Progenitor cell of endocrine pancreas (in vitro differentiated cells): ENCODE results near the gene ACTL7A. TPM values are rescaled to one million over a fixed set of nuclear protein-coding genes. Genes with fewer than 3 reads are reported as not detected.
"Not testable (repeated sequence)": the region's sequence is repeated elsewhere in the genome, so short reads cannot be mapped to it uniquely, and the experiment has no call there.

Experiments
- DNase-seq: peaks from one replicate; pipeline ENCODE4 v3.0.0; 2021; ENCODE audit warnings: low spot score; ENCODE audit not compliant: unreplicated experiment
- H3K27ac Mint-ChIP-seq: 2 replicates; pipeline ENCODE4 v1.8.0; 2021; ENCODE audit warnings: mild to moderate bottlenecking, moderate library complexity, mixed read lengths
- H3K27me3 Mint-ChIP-seq: 2 replicates; pipeline ENCODE4 v1.8.0; 2021; ENCODE audit warnings: mixed read lengths
- H3K36me3 Mint-ChIP-seq: 2 replicates; pipeline ENCODE4 v1.8.0; 2022; ENCODE audit warnings: mixed read lengths; ENCODE audit not compliant: insufficient read depth
- H3K4me1 Mint-ChIP-seq: 2 replicates; pipeline ENCODE4 v1.8.0; 2021; ENCODE audit warnings: low read depth, mixed read lengths
- H3K4me3 Mint-ChIP-seq: 2 replicates; pipeline ENCODE4 v1.8.0; 2021; ENCODE audit warnings: low read depth, mild to moderate bottlenecking, moderate library complexity, mixed read lengths
- H3K9me3 Mint-ChIP-seq: 2 replicates; pipeline ENCODE4 v1.8.0; 2021; ENCODE audit warnings: low read depth, mixed read lengths
- total RNA-seq: library from RNA; stranded (reverse); gene quantifications from 2 replicates; pipeline ENCODE4 v1.2.1, GENCODE V29; 2021
- TF ChIP-seq, protein P1 (sequence below): fragments of 200-600 bp; sonication (generic); IDR thresholded peaks from one replicate; pipeline ENCODE4 v1.5.0; 2021; ENCODE audit warnings: antibody characterized with exemption, mild to moderate bottlenecking; ENCODE audit not compliant: unreplicated experiment

ACTL7A gene
- total RNA-seq, 1 donor from 2014 or later = not detected

- peaks cover 13% of the 10 kb centered on the region for H3K4me1 Mint-ChIP-seq
- H3K27me3 Mint-ChIP-seq = no peaks in the 10 kb centered on the region
- TF ChIP-seq, protein P1, sequence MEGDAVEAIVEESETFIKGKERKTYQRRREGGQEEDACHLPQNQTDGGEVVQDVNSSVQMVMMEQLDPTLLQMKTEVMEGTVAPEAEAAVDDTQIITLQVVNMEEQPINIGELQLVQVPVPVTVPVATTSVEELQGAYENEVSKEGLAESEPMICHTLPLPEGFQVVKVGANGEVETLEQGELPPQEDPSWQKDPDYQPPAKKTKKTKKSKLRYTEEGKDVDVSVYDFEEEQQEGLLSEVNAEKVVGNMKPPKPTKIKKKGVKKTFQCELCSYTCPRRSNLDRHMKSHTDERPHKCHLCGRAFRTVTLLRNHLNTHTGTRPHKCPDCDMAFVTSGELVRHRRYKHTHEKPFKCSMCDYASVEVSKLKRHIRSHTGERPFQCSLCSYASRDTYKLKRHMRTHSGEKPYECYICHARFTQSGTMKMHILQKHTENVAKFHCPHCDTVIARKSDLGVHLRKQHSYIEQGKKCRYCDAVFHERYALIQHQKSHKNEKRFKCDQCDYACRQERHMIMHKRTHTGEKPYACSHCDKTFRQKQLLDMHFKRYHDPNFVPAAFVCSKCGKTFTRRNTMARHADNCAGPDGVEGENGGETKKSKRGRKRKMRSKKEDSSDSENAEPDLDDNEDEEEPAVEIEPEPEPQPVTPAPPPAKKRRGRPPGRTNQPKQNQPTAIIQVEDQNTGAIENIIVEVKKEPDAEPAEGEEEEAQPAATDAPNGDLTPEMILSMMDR = no peak
- H3K9me3 Mint-ChIP-seq = no peaks in the 10 kb centered on the region
- peaks cover 47% of the 10 kb centered on the region for H3K36me3 Mint-ChIP-seq
- H3K4me3 Mint-ChIP-seq = no peak overlapping the region
- no peak overlapping the region for H3K27ac Mint-ChIP-seq
- DNase-seq = no peak
Measured at GRCh38 chr9:108897324-108898096, 35.4 kb downstream of the ACTL7A start.

GRCh38 chr9:108899023-108899695 lies 37.1 kb downstream of the ACTL7A start:
- H3K36me3 Mint-ChIP-seq = peaks cover 49% of the 10 kb centered on the region
- not testable (repeated sequence) for H3K4me3 Mint-ChIP-seq, H3K27ac Mint-ChIP-seq

GRCh38 chr9:108900176-108900575 lies 38.1 kb downstream of the ACTL7A start:
- DNase-seq = no peak
- H3K4me3 Mint-ChIP-seq = no peak overlapping the region
- peaks cover 49% of the 10 kb centered on the region for H3K36me3 Mint-ChIP-seq
- no peaks in the 10 kb centered on the region for H3K9me3 Mint-ChIP-seq
- peaks cover 4% of the 10 kb centered on the region for H3K4me1 Mint-ChIP-seq
- H3K27ac Mint-ChIP-seq = no peak overlapping the region
- H3K27me3 Mint-ChIP-seq = no peaks in the 10 kb centered on the region
- TF ChIP-seq, protein P1 = no peak

More at GRCh38 chr9:108899023-108899695, 37.1 kb downstream of the ACTL7A start:
- H3K9me3 Mint-ChIP-seq, H3K27me3 Mint-ChIP-seq, H3K4me1 Mint-ChIP-seq, DNase-seq: not testable (repeated sequence)

DNA sequence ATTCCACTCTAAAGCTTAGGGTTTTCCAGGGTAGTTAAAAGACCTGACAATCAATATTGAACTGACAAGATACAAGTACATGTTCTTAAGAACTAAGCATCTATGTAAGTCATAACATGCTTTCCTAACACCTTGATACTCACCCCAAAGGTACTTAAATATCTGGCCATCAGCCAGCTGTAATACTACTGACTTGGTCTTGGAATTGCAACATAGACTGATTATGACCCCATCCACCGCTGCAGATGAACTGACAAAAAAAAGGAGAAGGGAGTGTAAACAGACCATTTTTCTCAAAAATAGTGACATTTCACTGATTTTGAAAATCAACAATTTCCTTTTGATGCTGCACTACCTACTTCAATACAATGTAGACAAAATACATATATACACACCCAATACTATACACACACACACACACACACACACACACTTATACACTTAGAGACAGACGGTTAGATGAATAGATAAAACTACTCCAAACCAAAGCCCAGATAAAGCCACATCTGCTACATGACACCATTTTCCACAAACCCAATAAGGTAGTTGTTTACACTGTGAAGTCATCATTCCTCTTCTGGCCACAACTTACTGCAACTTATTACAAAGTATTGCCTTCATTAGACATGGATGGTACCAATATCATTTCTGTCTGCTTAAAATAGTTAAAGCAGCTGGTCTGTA lies 41.5 kb downstream of the ACTL7A start:
- Mint-ChIP-seq H3K27me3 (no peaks in the 10 kb centered on the region), H3K27ac (no peak overlapping the region), H3K9me3 (no peaks in the 10 kb centered on the region), H3K4me3 (no peak overlapping the region), H3K36me3 (peaks cover 37% of the 10 kb centered on the region), H3K4me1 (peaks cover 1% of the 10 kb centered on the region)
- TF ChIP-seq, protein P1 = no peak
- no peak for DNase-seq

DNA sequence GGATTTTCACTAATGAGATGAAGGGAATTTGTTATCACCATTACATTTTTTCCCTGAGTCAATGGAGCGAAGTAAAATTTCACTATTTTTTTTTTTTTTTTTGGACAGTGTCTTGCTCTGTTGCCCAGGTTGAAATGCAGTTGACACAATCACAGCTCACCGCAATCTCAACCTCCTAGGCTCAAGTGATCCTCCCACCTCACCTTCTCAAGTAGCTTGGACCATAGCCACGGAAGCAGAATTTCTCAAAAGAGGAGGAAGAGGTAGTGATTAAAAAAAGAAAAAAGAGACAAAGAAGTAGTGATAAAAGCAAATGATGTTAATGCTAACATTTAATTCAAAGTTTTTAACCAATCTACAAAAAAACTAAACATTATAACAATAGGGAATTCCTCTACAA lies 42.1 kb downstream of the ACTL7A start:
- no peak for DNase-seq
- Mint-ChIP-seq H3K9me3 (no peaks in the 10 kb centered on the region), H3K27me3 (no peaks in the 10 kb centered on the region), H3K27ac (no peak overlapping the region), H3K4me3 (no peak overlapping the region), H3K4me1 (peaks cover 1% of the 10 kb centered on the region), H3K36me3 (peaks cover 36% of the 10 kb centered on the region)
- TF ChIP-seq, protein P1 = no peak
